ENCODE measurements around the gene LILRB4.
"Not testable (repeated sequence)": the region's sequence is repeated elsewhere in the genome, so short reads cannot be mapped to it uniquely, and the experiment has no call there.

- not testable (repeated sequence) for TF ChIP-seq CTCF (IDR thresholded peaks at IDR 0.05 in 8 of 11, conservative IDR thresholded peaks at IDR 0.05 in 3 of 11); POLR2A (IDR thresholded peaks at IDR 0.05)
- peak in 2 of 3 donors; percentile 40 to 46 for TF ChIP-seq POLR2AphosphoS5 (IDR thresholded peaks at IDR 0.05)
These were observed 32.5 kb upstream of the LILRB4 start, which contains the start of gene LILRB1 for GRCh38 chr19:54630262-54630661.

Data from spleen (tissue), 7 donors.